Stimulated activated CD8-positive, alpha-beta memory T cell treated with anti-CD3 and anti-CD28 coated beads, Interleukin-15, amount 100 ng/mL, for 24 hours (primary cell): ENCODE data around the gene OPN1MW2.
"Not testable (repeated sequence)": the region's sequence is repeated elsewhere in the genome, so short reads cannot be mapped to it uniquely, and the experiment has no call there.

Source experiments
- DNase-seq: peaks from one replicate; pipeline ENCODE4 v3.0.0-alpha.2; 2020; ENCODE audit warnings: low read depth

Gene OPN1MW2

GRCh38 chrX:154269245-154269644 is 49.7 kb downstream of the OPN1MW2 start:
- not testable (repeated sequence) for DNase-seq
